Coronary artery (tissue), 2 donors: ENCODE measurements around the gene CEBPA.
A peak's percentile ranks its signal among the peaks of the same experiment; 100 is the strongest.

ENCODE experiments used
- DNase-seq: peaks from one replicate; pipeline ENCODE4 v3.0.0-alpha.2; 2017; ENCODE audit warnings: low spot score
- H3K27ac ChIP-seq, 2 donors: fragments of 200-600 bp; sonication (generic); one replicate each; pipeline ENCODE4 v1.5.1; 2016 to 2019
- H3K4me3 ChIP-seq: fragments of 200-600 bp; sonication (generic); 2 replicates; pipeline ENCODE4 v1.5.1; 2016; ENCODE audit warnings: mild to moderate bottlenecking, moderate library complexity
- TF ChIP-seq, protein P1 (sequence below): fragments of 200-600 bp; sonication (generic); IDR thresholded peaks from one replicate; pipeline ENCODE4 v1.5.1; 2019; ENCODE audit warnings: antibody characterized with exemption

The CEBPA gene

GRCh38 chr19:33302175-33302973 is at the start of gene CEBPA:
TSS of gene CEBPA (minus strand) at chr19:33302534. CDS start at chr19:33302414, 120 bp downstream.
- DNase-seq, result peak; percentile 81
- TF ChIP-seq, protein P1, sequence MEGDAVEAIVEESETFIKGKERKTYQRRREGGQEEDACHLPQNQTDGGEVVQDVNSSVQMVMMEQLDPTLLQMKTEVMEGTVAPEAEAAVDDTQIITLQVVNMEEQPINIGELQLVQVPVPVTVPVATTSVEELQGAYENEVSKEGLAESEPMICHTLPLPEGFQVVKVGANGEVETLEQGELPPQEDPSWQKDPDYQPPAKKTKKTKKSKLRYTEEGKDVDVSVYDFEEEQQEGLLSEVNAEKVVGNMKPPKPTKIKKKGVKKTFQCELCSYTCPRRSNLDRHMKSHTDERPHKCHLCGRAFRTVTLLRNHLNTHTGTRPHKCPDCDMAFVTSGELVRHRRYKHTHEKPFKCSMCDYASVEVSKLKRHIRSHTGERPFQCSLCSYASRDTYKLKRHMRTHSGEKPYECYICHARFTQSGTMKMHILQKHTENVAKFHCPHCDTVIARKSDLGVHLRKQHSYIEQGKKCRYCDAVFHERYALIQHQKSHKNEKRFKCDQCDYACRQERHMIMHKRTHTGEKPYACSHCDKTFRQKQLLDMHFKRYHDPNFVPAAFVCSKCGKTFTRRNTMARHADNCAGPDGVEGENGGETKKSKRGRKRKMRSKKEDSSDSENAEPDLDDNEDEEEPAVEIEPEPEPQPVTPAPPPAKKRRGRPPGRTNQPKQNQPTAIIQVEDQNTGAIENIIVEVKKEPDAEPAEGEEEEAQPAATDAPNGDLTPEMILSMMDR, result peak; percentile 35
- H3K4me3 ChIP-seq, result peak within 1 kb of the TSS; percentile 83

DNA sequence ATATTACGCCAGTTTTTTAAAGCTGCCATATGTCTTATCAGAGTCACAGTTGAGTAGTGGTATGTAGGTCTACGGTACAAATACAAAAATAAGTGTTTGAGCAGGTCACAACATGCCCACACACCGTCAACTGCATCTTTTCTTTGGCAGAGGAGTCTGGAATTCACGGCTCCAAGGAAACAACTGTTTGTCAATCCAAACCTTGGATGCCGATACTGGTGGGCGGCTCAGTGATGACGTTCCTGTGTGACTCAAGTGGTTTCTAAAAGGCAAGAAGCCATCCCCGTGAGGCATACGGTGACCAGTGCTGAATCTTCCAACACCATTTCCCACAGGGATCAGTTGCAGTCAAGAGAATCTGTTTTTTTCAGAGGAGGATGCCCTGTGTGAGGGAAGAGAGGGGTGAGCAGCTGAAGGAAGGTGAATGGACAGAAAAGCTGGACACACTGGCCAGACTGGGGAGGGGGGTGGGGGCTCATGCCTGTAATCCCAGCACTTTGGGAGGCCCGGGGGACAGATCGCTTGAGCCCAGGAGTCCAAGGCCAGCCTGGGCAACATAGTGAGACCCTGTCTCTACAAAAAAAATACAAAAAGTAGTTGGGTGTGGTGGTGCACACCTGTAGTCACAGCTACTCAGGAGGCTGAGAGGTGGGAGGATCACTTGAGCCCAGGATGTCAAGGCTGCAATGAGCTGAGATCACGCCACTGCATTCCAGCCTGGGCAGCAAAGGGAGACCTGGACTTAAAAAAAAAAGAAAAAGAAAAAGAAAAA is 48.4 kb upstream of the CEBPA start:
- no peak overlapping the region for H3K4me3 ChIP-seq
- DNase-seq, result no peak
- H3K27ac ChIP-seq, result no peak overlapping the region
- TF ChIP-seq, protein P1, result no peak

More at GRCh38 chr19:33302175-33302973, at the start of gene CEBPA:
- peak within 1 kb of the TSS; percentile 36 to 84 for H3K27ac ChIP-seq

DNA sequence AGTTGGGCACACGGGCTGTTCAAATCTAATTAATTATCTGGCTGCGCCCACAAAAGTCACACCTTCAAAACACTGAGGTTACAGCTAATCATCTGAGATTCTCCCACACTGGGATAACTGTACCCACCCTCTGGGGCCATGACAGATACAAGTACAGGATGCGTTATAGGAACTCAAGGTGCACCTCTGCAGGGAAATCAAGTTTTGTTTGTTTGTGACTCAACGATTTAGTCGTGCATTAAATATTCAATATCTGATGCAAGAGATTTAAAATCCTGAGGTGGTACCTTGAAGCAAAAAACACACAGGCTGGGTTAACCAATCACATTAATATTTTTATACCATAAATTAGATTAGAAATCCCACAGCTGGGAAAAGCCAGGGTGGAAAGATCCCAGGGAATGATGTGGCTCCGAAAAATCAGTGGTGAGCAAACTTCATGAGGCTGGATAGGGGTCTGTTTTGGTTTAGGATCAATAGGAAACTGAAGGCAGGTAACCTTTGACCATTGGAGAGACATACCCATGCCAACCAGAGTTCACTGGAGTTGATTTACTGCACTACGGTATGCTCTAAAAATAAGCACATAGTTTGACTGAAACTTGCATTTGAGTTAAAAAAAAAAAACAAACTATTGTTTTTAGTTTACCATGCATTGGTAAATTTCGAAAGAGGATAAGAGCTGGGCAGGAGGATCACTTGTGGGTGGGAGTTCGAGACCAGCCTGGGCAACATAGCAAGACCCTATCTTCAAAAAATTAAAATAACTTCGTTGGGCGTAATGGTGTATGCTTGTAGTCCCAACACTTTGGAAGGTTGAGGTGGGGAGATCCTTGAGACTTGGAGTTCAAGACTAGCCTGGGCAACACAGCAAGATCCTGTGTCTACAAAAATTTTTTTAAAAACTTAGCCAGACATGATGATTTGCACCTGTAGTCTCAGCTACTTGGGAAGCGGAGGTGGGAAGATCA is 47.3 kb upstream of the CEBPA start:
- H3K4me3 ChIP-seq, result no peak overlapping the region
- no peak overlapping the region for H3K27ac ChIP-seq
- no peak for DNase-seq
- TF ChIP-seq, protein P1, result no peak

- H3K4me3 ChIP-seq, result no peak overlapping the region
- no peak overlapping the region for H3K27ac ChIP-seq
- DNase-seq, result no peak
- TF ChIP-seq, protein P1, result no peak
Observed at GRCh38 chr19:33348301-33349010, 46.1 kb upstream of the CEBPA start.

- TF ChIP-seq, protein P1, result no peak
- no peak overlapping the region for H3K27ac ChIP-seq
- no peak overlapping the region for H3K4me3 ChIP-seq
- no peak for DNase-seq
Observed at GRCh38 chr19:33347300-33347699, 45.0 kb upstream of the CEBPA start.

DNA sequence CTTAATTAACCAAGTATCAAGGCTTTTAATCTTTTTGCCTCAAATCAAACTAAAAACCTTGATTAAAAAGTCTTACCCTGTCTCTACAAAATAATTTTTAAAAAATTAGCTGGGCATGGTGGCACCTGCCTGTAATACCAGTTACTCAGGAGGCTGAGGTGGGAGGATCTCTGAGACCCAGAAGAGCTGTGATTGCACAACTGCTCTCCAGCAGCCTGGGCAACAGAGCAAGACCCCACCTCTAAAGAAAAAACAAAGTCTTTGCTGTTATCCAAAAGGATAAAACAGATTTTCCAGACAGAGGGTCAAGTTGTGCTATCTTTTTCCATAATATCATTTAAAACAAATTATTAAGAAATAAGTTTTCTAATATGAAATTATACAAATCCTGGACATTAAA is 44.3 kb upstream of the CEBPA start:
- no peak for DNase-seq
- no peak overlapping the region for H3K4me3 ChIP-seq
- TF ChIP-seq, protein P1, result no peak
- no peak overlapping the region for H3K27ac ChIP-seq
